GM18505 (cell line): ENCODE data around the gene P2RX6.

Experiments
- ATAC-seq: cut with Tn5 transposase; IDR thresholded peaks from one replicate; pipeline ENCODE4 v1.9.1; 2021; ENCODE audit not compliant: unreplicated experiment
- POLR2A ChIP-seq: IDR thresholded peaks from 4 replicates; pipeline ENCODE4 v1.6.1; 2011; ENCODE audit warnings: borderline replicate concordance; ENCODE audit not compliant: insufficient read depth, insufficient read length; ENCODE audit errors: extremely low read depth

P2RX6 gene

DNA sequence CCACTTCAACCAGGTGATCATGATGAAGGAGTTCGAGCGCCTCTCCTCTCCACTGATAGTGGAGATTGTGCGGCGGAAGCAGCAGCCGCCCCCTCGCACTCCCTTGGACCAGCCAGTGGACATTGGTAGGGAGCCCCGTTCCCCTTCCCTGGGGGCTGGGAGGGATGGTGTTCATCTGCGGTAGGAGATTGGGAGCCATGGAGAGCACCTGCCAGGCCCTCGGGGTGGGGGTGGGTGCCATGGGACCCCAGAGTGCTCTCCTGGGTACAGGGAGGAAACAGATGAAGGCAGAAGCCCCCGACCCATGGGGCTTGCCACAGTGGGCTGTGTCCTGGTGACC is 20.1 kb upstream of the P2RX6 start:
- no peak for TF ChIP-seq POLR2A
- no peak for ATAC-seq

DNA sequence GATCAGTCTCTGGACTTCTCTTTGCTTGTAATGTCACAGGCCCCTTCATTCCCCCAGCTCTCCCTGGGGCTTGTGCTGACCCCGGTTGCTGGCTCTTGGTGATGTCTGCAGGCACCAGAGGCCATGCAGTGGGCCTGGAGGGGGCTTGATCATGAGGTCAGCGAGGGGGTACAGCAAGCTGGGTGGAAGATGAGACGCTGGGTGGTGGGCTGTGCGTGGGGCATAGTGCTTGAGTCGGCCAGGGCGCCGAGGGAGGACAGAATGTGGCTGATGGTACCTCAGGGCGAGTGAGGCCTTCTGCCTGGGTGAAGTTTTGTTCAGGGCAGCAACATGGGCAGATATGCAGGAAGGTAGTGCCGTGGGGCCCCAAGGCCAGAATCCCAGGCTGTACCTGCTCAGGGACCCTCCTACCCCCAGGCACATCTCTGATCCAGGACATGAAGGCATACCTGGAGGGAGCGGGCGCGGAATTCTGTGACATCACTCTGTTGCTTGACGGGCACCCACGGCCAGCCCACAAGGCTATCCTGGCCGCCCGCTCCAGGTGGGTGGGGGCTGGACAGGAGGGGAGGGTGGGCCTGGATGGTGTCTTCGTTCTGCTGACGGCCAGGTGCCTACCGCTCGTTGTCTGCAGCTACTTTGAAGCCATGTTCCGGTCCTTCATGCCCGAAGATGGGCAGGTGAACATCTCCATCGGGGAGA is 19.5 kb upstream of the P2RX6 start:
- ATAC-seq: no peak
- no peak for TF ChIP-seq POLR2A

DNA sequence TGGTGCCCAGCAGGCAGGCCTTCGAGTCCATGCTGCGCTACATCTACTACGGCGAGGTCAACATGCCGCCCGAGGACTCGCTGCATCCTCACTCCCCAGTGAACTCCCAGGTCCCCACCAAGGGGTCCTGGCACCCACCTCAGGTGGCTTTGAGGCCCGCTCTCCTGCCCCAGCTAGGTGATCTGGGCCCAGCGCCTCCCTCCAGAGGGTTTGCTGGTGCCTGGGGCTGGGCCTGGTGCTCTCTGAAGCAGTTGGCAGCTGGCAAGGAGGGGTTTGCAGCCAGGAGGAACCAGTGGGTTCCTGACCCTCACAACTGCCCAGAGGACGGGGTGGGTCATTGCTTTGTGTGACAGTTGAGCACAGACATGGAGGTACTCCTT is 18.9 kb upstream of the P2RX6 start:
- ATAC-seq: no peak
- no peak for TF ChIP-seq POLR2A

DNA sequence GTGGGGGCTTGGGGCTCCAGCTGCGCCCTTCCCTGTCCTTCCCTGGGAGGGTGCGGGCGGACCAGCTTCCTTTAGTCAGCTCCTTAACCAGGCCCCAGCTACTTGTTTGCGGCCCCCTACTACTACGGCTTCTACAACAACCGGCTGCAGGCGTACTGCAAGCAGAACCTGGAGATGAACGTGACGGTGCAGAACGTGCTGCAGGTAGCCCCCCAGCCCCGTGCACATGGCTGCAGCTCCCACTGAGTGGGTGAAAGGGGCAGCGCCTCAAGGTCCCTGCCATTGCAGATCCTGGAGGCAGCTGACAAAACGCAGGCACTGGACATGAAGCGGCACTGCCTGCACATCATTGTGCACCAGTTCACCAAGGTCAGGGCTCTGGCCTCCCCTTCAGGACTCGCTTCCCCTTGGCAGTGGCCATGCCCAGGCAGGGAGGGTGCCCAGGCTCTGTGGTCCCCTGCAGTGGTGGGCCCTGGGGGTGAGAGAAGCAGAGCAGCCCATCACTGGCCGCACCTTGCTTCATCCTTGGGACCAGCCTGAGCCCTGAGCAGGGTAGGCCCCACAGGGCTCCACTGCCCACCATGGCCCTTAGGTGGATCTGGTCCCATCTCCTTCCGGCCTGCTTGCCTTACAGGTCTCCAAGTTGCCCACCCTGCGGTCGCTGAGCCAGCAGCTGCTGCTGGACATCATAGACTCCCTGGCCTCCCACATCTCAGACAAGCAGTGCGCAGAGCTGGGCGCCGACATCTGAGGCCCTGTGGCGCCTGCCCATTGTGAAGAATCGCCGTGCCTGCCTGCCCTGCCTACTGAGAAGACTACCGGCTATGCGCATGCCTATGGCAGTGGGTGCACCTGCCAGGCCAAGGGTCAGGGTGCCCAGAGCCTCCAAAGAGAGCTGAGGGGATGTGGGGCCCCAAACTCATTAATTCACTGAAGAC is 18.1 kb upstream of the P2RX6 start:
- TF ChIP-seq POLR2A: no peak
- ATAC-seq: no peak

DNA sequence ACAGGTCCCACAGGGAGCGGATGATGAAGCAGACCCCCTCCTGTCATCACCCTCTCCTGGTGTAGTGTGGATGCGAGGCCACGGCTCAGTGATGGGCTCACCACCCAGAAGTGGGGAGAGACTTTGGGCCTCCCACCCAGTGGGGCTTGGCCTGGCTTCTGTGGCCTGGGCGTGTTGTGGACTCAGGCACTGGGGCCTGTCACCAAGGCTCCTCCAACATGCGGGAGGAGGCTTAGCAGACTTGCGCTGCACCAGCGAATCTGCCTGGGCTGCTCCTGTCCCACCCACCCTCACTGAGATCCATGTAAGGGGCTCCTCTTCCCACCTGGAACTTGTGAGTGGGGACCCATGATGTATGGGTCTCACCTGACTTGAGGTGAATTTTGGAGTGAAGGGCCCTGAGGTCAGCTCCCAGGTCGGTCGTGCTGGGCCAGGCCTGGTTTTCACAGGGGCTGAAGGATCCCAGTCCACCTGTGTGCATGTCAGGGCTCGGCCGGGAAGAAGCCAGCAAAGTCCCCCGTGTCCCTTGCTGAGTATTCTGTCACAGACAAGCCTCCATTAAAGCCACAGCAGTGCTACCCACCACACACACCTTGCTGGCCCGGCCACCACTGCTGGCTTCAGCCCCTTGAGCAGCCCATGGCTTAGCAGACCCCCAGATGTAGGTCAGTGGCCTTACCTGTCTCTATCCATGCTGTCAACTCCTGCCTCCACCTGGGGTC is 17.3 kb upstream of the P2RX6 start:
- ATAC-seq: no peak
- TF ChIP-seq POLR2A: peak; percentile 23

DNA sequence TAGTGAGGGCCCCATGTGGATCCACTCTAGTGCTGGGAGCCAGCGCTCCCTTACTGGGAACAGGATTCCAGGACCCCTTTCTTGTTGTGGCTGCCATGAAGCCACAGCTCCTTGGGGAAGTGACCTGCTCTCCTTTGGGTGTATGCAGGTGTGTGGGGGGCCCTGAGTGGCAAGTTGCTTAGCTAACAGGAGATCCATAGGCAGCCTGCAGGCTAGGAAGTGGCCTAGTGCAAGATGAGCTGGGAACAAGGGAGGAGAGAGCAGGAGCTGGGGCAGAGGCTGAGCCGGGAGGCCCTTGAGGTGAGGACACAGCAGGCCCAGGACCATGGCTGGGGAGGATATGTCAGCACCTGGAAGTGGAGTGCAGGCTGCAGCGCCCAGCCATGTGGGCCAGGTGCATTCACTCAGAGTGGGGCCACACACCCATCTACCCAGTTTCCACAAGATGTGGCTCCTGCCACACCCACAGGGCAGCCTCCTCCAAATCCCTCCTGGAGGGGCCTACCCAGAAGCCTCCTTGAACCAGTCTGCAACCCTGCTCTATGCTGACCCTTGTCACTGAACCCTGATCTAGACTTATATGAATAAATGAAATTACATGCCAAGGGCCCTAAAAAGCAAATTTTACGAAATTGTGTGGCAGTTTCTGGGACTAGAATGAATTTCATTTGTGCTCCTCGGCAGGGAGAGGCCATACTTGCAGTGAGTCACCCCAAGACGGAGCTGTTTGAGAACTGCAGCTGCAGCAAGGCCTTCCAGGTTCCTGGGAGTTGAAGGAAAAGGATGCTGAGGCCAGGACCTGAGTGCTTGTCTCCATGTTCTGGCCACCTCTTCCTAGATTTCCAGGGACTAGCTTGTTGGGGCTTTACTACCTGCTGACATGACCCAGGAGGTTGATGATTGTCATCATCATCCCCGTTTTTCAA is 16.3 kb upstream of the P2RX6 start:
- no peak for ATAC-seq
- TF ChIP-seq POLR2A: no peak

DNA sequence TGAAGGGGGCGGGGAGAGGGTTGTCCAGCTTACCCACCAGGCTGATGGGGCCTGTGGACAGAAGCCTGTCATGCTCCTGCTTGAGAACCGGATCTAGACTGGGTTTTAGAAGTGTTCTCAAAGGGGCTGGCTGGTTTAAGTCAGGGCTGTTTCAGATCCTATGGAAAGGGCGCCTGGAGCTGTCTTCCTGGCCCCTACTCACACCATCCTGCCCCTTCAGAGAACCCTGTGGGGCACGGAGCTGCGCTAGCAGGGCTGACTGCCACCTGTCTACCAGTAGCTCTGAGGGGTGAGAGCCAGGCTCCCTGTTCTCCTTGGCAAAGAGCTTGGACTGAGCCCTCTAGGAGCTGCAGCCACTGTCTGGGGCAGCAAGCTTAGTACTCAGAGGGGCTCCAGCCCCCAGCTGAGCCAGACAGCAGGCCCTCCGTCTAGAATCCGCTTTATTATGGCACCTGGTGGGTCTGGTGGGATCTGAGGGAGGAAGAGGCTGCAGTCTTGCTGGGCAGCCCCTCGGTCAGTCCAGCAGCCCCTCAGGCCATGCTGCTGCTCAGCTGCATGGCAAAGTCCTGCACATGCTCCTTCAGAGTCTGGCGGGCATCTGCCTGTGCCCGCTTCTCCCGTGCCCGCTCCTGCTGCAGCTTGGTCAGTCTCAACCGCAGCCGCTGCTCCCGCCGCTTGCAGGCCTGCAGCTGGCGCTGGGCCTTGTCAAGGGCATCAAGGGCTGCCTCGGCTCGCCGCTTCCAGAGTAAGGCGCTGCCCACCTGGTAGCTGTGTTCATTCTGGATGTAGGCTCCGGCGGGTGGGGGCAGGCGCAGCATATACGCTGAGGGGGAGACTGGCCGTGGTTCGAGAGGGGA is 15.4 kb upstream of the P2RX6 start:
- ATAC-seq: no peak
- no peak for TF ChIP-seq POLR2A

DNA sequence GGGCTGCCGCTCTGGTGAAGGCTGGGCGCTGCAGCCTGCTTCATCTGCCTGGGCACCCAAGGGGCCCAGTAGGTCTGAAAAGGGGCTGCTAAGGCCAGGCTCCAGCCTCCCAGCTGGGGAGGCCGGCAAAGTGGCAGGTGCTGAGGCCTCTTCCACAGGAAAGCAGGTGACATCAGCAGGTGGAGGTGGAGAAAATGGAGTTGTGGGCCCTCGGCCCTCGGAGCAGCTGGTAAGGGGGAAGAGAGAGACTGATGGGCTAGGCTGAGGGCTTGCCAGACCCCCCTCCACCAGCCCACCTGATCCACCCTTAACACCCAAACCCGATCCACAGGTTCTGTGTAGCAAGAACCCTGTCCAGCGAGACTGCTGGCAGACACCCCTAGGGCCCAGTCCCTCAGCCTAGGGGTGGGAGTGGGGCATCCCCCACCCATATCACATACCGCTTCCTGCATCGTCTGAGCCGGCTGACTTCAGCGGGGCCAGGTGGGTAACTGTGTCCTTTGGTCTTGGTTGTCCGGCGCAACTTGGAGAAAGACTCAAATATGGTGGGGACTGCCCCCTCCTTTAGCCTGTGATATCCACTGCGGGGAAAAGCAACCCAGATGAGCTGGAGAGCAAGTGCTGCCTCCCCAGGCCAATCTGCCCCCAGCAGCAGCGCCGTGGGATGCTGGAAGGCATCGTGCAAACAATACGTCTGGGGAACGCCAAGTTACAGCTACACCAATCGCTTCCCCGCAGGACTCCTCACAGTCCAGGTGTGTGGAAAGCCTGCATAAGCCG is 14.6 kb upstream of the P2RX6 start:
- no peak for TF ChIP-seq POLR2A
- ATAC-seq: no peak

DNA sequence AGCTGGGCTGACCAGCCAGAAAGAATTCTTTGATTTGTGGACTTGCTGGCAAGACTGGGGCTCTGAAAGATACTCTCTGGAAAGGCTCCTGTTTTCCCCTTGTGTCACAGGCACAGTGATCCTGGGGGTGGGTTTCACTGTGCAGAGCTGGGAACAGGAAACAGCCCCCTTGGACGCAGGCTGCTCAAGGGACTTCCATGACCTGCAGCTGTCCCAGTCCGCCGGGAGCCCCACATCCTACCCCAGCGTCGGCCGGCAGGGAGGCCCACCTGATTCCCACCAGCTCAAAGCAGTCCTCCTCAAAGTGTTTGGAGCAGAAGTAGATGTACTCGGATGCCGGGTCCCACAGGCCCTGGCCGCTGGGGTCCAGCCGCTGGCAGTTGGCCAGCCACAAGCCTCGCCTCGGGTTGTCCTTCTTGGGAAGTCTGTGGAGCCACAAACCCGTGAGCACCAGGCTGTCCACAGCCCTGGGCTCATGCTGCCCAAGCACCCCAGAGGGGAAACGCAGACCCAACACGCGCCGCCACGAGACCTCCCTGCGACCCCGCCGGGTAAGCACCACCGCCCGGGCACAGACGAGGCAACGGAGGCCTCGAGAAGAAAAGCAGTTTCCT is 13.9 kb upstream of the P2RX6 start:
- ATAC-seq: peak; percentile 15
- TF ChIP-seq POLR2A: no peak

DNA sequence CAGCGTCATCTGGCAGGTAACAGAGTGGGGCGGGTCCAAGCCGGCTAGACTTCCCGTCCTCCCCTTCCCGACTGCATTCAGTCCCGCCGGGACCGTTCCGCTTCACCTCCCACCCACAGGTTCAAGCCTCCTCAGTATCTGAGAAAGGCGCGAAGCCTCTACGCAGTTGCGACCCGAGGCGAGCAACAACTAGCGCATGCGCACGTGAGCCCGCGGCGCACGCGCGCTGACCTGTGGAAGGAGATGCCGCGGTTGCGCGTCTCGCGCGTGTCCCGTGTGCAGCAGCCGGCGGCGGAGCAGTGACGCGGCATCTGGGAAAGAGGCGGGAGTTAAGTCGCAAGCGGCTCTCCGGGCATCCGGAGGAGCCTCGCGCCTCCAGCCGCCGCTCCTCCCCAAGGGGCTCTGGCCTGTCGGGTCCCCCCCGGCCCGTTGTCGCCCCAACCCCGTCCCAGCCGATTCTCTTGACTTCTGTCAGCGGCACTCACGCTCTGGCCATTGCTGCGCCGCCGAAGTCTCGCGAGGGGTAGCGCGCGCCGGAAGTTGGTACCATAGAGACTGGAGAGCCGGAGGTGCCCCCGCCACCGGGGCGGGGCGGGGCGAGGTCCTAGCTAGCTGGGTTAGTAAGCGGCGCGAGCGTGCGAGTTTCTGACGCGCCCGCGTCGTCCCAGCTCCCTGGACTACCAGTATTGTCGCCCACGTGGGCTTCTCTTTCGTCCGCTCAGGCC is 13.2 kb upstream of the P2RX6 start, which contains the start of gene THAP7:
TSS of gene THAP7 (minus strand) at position 518 of the 725 bp plus-strand sequence. CDS start at position 311, 207 bp downstream.
- ATAC-seq: peak; percentile 83
- TF ChIP-seq POLR2A: peak; percentile 93
